ENCODE measurements around the gene ASXL2. TPM values are rescaled to one million over a fixed set of nuclear protein-coding genes. Genes with fewer than 3 reads are reported as not detected.

The ASXL2 gene
- total RNA-seq, 1 experiment from 2014 or later, result 32.7 TPM

DNA sequence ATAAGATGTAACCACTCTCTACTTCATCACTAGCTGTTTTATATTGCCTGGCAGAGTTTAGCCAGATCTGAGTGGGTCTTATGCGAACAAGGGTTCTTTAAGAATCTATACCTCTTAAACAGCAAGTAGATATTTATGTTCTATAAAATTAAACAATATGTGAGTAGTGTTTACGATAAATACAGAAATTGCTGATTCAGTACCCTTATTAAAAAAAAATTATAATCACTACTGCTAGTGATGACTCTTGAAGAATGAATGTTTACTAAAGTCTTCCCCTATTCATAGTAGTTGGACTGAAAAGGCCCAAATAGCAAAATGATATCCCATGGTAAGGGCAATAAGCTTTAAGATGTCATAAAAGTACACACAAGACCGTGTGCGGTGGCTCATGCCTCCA, 106.2 kb downstream of the ASXL2 start:
- Histone ChIP-seq H4K8ac (replicated peaks; ENCODE audit: insufficient read length, low read depth, low read length) (no peak overlapping the region), H2BK120ac (ENCODE audit: low read depth, low read length, poor library complexity, severe bottlenecking) (no peak overlapping the region), H3K9me3 (ENCODE audit: control insufficient read depth, low read depth, low read length) (no peaks in the 10 kb centered on the region), H3K79me1 (ENCODE audit: insufficient read depth, low read depth, low read length, poor library complexity, severe bottlenecking) (no peaks in the 10 kb centered on the region), H2BK20ac (ENCODE audit: low read depth, low read length, poor library complexity, severe bottlenecking) (no peak overlapping the region), H2BK5ac (ENCODE audit: insufficient read length, low read length) (no peak overlapping the region), H3K4me2 (ENCODE audit: insufficient read depth, insufficient read length, low read length) (no peak overlapping the region), H4K5ac (ENCODE audit: insufficient read length, low read depth, low read length) (no peak overlapping the region), H2BK15ac (ENCODE audit: low read depth, low read length) (no peak overlapping the region), H3K79me2 (ENCODE audit: insufficient read depth, low read length) (no peaks in the 10 kb centered on the region), H3K23ac (ENCODE audit: insufficient read length, low read depth, low read length) (no peak overlapping the region), H4K20me1 (ENCODE audit: control insufficient read depth, insufficient read depth, insufficient read length) (no peaks in the 10 kb centered on the region), H3K9ac (ENCODE audit: extremely low read depth, insufficient read length, low read length) (no peak overlapping the region), H3K14ac (ENCODE audit: insufficient read depth, low read length) (no peak overlapping the region), H3K4ac (ENCODE audit: low read depth, low read length) (no peak overlapping the region), H3K23me2 (ENCODE audit: insufficient read length, low read depth, low read length, poor library complexity, severe bottlenecking) (no peaks in the 10 kb centered on the region), H3K4me1 (ENCODE audit: insufficient read depth, low read length) (no peaks in the 10 kb centered on the region), H4K91ac (ENCODE audit: insufficient read length, low read depth, low read length) (no peak overlapping the region), H3T11ph (ENCODE audit: low read length) (no peak overlapping the region), H2AFZ (ENCODE audit: low read length) (no peak overlapping the region), H3K27ac (ENCODE audit: insufficient read length, low read depth, low read length) (no peak overlapping the region), H3K27me3 (ENCODE audit: insufficient read depth, low read length) (no peaks in the 10 kb centered on the region), H3K18ac (ENCODE audit: insufficient read length, low read depth, low read length) (no peak overlapping the region), H3K56ac (ENCODE audit: insufficient read length, low read depth, low read length) (no peak overlapping the region), H2AK5ac (ENCODE audit: insufficient read length, low read length) (no peak overlapping the region), H2BK12ac (ENCODE audit: insufficient read length, low read depth, low read length) (no peak overlapping the region)
- WGBS (ENCODE audit: extremely low coverage, insufficient read length, low lambda C conversion rate), result no CpG with 5 or more reads among the region's 4 CpGs
- Mint-ChIP-seq H3K36me3 (ENCODE audit: insufficient read depth in 1 of 3, low read depth in 3 of 3) (peaks cover 7 to 28% (median 22%) of the 10 kb centered on the region in 3 experiments; a peak in 6 of 7 replicates), H3K4me3 (no peak overlapping the region), H3K27ac (peak overlapping the region in 2 of 3 experiments; percentile 52 to 83; a peak in 2 of 7 replicates), H3K27me3 (ENCODE audit: low read depth) (no peaks in the 10 kb centered on the region; the same call in 1 of the 2 replicates), H3K4me1 (peaks cover 5 to 12% of the 10 kb centered on the region in 2 experiments; a peak in 3 of 4 replicates), H3K9me3 (no peaks in the 10 kb centered on the region)
- TF ChIP-seq, protein P1, sequence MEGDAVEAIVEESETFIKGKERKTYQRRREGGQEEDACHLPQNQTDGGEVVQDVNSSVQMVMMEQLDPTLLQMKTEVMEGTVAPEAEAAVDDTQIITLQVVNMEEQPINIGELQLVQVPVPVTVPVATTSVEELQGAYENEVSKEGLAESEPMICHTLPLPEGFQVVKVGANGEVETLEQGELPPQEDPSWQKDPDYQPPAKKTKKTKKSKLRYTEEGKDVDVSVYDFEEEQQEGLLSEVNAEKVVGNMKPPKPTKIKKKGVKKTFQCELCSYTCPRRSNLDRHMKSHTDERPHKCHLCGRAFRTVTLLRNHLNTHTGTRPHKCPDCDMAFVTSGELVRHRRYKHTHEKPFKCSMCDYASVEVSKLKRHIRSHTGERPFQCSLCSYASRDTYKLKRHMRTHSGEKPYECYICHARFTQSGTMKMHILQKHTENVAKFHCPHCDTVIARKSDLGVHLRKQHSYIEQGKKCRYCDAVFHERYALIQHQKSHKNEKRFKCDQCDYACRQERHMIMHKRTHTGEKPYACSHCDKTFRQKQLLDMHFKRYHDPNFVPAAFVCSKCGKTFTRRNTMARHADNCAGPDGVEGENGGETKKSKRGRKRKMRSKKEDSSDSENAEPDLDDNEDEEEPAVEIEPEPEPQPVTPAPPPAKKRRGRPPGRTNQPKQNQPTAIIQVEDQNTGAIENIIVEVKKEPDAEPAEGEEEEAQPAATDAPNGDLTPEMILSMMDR (conservative IDR thresholded peaks at IDR 0.05), result no peak
- DNase-seq, result no peak
